Peyer's patch (tissue), 4 donors: ENCODE results near the gene AUTS2. TPM values are rescaled to one million over a fixed set of nuclear protein-coding genes. Genes with fewer than 3 reads are reported as not detected.

Source experiments
- DNase-seq, 3 donors: peaks; one replicate each; pipeline ENCODE4 v3.0.0-alpha.2; 2017 to 2019
- H3K27ac ChIP-seq, 4 donors: fragments of 200-600 bp; sonication (generic); one replicate each; pipeline ENCODE4 v1.5.1; 2016 to 2019
- H3K27me3 ChIP-seq, 2 donors: fragments of 200-600 bp; sonication (generic); one replicate each; pipeline ENCODE4 v1.5.1; 2019
- H3K36me3 ChIP-seq, 3 donors: fragments of 200-600 bp; sonication (generic); one replicate each; pipeline ENCODE4 v1.5.1; 2016 to 2019
- H3K4me1 ChIP-seq, 4 donors: fragments of 200-600 bp; sonication (generic); one replicate each; pipeline ENCODE4 v1.5.1; 2016 to 2019
- H3K4me3 ChIP-seq, 4 donors: fragments of 200-600 bp; sonication (generic); 1 replicate in 3 of 4; 2 replicates in 1 of 4; pipeline ENCODE4 v1.5.1; 2016 to 2019; ENCODE audit warnings: mild to moderate bottlenecking in 1 of 4
- H3K9me3 ChIP-seq, 4 donors: fragments of 200-600 bp; sonication (generic); one replicate each; pipeline ENCODE4 v1.5.1; 2016 to 2019; ENCODE audit warnings: mild to moderate bottlenecking in 1 of 4
- CTCF ChIP-seq, 6 experiments: fragments of 450-650 bp in 4 of 6; fragments of 200-600 bp in 2 of 6; sonication (generic) in 1 of 6; IDR thresholded peaks; one replicate each; pipeline ENCODE4 v1.5.1; 2017 to 2019; ENCODE audit warnings: antibody characterized with exemption in 6 of 6, mild to moderate bottlenecking in 3 of 6, moderate library complexity in 1 of 6
- POLR2A ChIP-seq, 2 donors: fragments of 450-650 bp; IDR thresholded peaks; one replicate each; pipeline ENCODE4 v1.5.1; 2017; ENCODE audit warnings: antibody characterized with exemption in 2 of 2, mild to moderate bottlenecking in 2 of 2, moderate library complexity in 2 of 2
- total RNA-seq, 4 donors: library from RNA; depleted of rRNA; stranded (reverse); fragments of >200 nt; gene quantifications; one replicate each; pipeline ENCODE4 v1.1.0, GENCODE V29; 2016

The AUTS2 gene
- total RNA-seq, 4 donors from 2014 or later: 55.9 to 90.0 (median 72.6) TPM

GRCh38 chr7:70751895-70752294, 1153.6 kb downstream of the AUTS2 start:
- Histone ChIP-seq H3K9me3 (no peaks in the 10 kb centered on the region), H3K27me3 (no peaks in the 10 kb centered on the region), H3K27ac (no peak overlapping the region), H3K36me3 (no peaks in the 10 kb centered on the region), H3K4me1 (no peaks in the 10 kb centered on the region), H3K4me3 (no peak overlapping the region)
- no peak for TF ChIP-seq CTCF (IDR thresholded peaks at IDR 0.05)
- DNase-seq: no peak

- no peak for TF ChIP-seq POLR2A (IDR thresholded peaks at IDR 0.05)
- no peak for TF ChIP-seq CTCF (IDR thresholded peaks at IDR 0.05)
- no peaks in the 10 kb centered on the region for H3K27me3 ChIP-seq
- H3K9me3 ChIP-seq: no peaks in the 10 kb centered on the region
- no peak for DNase-seq
- no peaks in the 10 kb centered on the region for H3K36me3 ChIP-seq
- H3K4me3 ChIP-seq: no peak overlapping the region
- no peak overlapping the region for H3K27ac ChIP-seq
- no peaks in the 10 kb centered on the region for H3K4me1 ChIP-seq
Measured at GRCh38 chr7:70752794-70753241, 1154.5 kb downstream of the AUTS2 start.

GRCh38 chr7:70756789-70757188, 1158.5 kb downstream of the AUTS2 start:
- H3K9me3 ChIP-seq: no peaks in the 10 kb centered on the region
- TF ChIP-seq CTCF (IDR thresholded peaks at IDR 0.05) (no peak), POLR2A (IDR thresholded peaks at IDR 0.05) (no peak)
- H3K27me3 ChIP-seq: no peaks in the 10 kb centered on the region
- no peak for DNase-seq
- no peak overlapping the region for H3K4me3 ChIP-seq
- no peaks in the 10 kb centered on the region for H3K4me1 ChIP-seq
- no peak overlapping the region for H3K27ac ChIP-seq
- H3K36me3 ChIP-seq: no peaks in the 10 kb centered on the region

- no peaks in the 10 kb centered on the region for H3K36me3 ChIP-seq
- H3K4me1 ChIP-seq: no peaks in the 10 kb centered on the region
- H3K27me3 ChIP-seq: no peaks in the 10 kb centered on the region
- no peak overlapping the region for H3K4me3 ChIP-seq
- H3K27ac ChIP-seq: no peak overlapping the region
- no peak for TF ChIP-seq POLR2A (IDR thresholded peaks at IDR 0.05)
- no peaks in the 10 kb centered on the region for H3K9me3 ChIP-seq
- no peak for DNase-seq
Measured at GRCh38 chr7:70758646-70759045, 1160.4 kb downstream of the AUTS2 start.

- H3K27ac ChIP-seq: no peak overlapping the region
- no peaks in the 10 kb centered on the region for H3K27me3 ChIP-seq
- H3K4me1 ChIP-seq: no peaks in the 10 kb centered on the region
- H3K9me3 ChIP-seq: no peaks in the 10 kb centered on the region
- no peak for TF ChIP-seq POLR2A (IDR thresholded peaks at IDR 0.05)
- no peak overlapping the region for H3K4me3 ChIP-seq
- peaks cover 0 to under 1% (median 0%) of the 10 kb centered on the region in 3 donors for H3K36me3 ChIP-seq
- DNase-seq: no peak
Measured at GRCh38 chr7:70759674-70760073, 1161.4 kb downstream of the AUTS2 start.

GRCh38 chr7:70761711-70762328, 1163.5 kb downstream of the AUTS2 start:
- no peak overlapping the region for H3K4me3 ChIP-seq
- no peaks in the 10 kb centered on the region for H3K27me3 ChIP-seq
- H3K27ac ChIP-seq: no peak overlapping the region
- TF ChIP-seq POLR2A (IDR thresholded peaks at IDR 0.05) (no peak), CTCF (IDR thresholded peaks at IDR 0.05) (no peak)
- H3K4me1 ChIP-seq: no peaks in the 10 kb centered on the region
- H3K36me3 ChIP-seq: peaks cover 0 to 19% (median 0%) of the 10 kb centered on the region in 3 donors
- DNase-seq: no peak
- H3K9me3 ChIP-seq: no peaks in the 10 kb centered on the region

- Histone ChIP-seq H3K9me3 (no peaks in the 10 kb centered on the region), H3K4me3 (no peak overlapping the region), H3K27me3 (no peaks in the 10 kb centered on the region), H3K36me3 (peaks cover 0 to 27% (median 0%) of the 10 kb centered on the region in 3 donors), H3K27ac (no peak overlapping the region), H3K4me1 (no peaks in the 10 kb centered on the region)
- DNase-seq: no peak
- TF ChIP-seq CTCF (IDR thresholded peaks at IDR 0.05): no peak
- TF ChIP-seq POLR2A (IDR thresholded peaks at IDR 0.05): no peak
Measured at GRCh38 chr7:70762696-70763095, 1164.4 kb downstream of the AUTS2 start.
